GM23338 (cell line): Measurements from ENCODE around the gene MATK. TPM values are rescaled to one million over a fixed set of nuclear protein-coding genes. Genes with fewer than 3 reads are reported as not detected.

Source experiments
- ATAC-seq: fragments of 200-7000 bp; cut with Tn5 transposase; 3 replicates; pipeline ENCODE4 v1.9.1; 2020
- DNase-seq: peaks from one replicate; pipeline ENCODE4 v3.0.0-alpha.2; 2015; ENCODE audit warnings: low spot score
- H2AFZ ChIP-seq: fragments of 200-600 bp; sonication (generic); 2 replicates; pipeline ENCODE4 v1.8.0; 2016; ENCODE audit warnings: antibody characterized with exemption, mild to moderate bottlenecking, moderate library complexity
- H3F3A ChIP-seq: fragments of 200-600 bp; sonication (generic); replicated peaks from 2 replicates; pipeline ENCODE4 v1.8.0; 2017; ENCODE audit warnings: antibody characterized with exemption, mixed run types, low read depth
- H3K27ac ChIP-seq: fragments of 200-600 bp; sonication (generic); 2 replicates; pipeline ENCODE4 v1.6.1; 2016; ENCODE audit warnings: low read depth
- H3K27me3 ChIP-seq: fragments of 200-600 bp; sonication (generic); 2 replicates; pipeline ENCODE4 v1.8.0; 2016; ENCODE audit warnings: mild to moderate bottlenecking, mixed run types, moderate library complexity; ENCODE audit not compliant: insufficient read depth
- H3K36me3 ChIP-seq: fragments of 200-600 bp; sonication (generic); 2 replicates; pipeline ENCODE4 v1.8.0; 2016; ENCODE audit warnings: mild to moderate bottlenecking; ENCODE audit not compliant: insufficient read depth
- H3K4me1 ChIP-seq: fragments of 200-600 bp; sonication (generic); 2 replicates; pipeline ENCODE4 v1.8.0; 2016; ENCODE audit warnings: mild to moderate bottlenecking, moderate library complexity; ENCODE audit not compliant: insufficient read depth
- H3K4me2 ChIP-seq: fragments of 200-600 bp; sonication (generic); 2 replicates; pipeline ENCODE4 v1.7.1; 2017; ENCODE audit warnings: mixed run types
- H3K4me3 ChIP-seq: fragments of 200-600 bp; sonication (generic); 2 replicates; pipeline ENCODE4 v1.6.1; 2016; ENCODE audit warnings: mixed run types
- H3K79me2 ChIP-seq: fragments of 200-600 bp; sonication (generic); replicated peaks from 2 replicates; pipeline ENCODE4 v1.8.0; 2017; ENCODE audit warnings: mild to moderate bottlenecking; ENCODE audit not compliant: insufficient read depth
- H3K9me2 ChIP-seq: fragments of 200-600 bp; sonication (generic); 2 replicates; pipeline ENCODE4 v1.8.0; 2017; ENCODE audit not compliant: insufficient read depth
- H4K20me1 ChIP-seq: fragments of 200-600 bp; sonication (generic); replicated peaks from 2 replicates; pipeline ENCODE4 v1.8.0; 2017; ENCODE audit warnings: mild to moderate bottlenecking; ENCODE audit not compliant: insufficient read depth
- H3K27ac Mint-ChIP-seq: 2 replicates; pipeline ENCODE4 v1.8.0; 2020; ENCODE audit warnings: inconsistent platforms, mild to moderate bottlenecking, moderate library complexity, mixed read lengths
- H3K27me3 Mint-ChIP-seq: 3 replicates; pipeline ENCODE4 v1.8.0; 2022; ENCODE audit warnings: low read depth, mild to moderate bottlenecking, moderate library complexity, mixed read lengths, inconsistent platforms; ENCODE audit not compliant: insufficient read depth, poor library complexity
- H3K36me3 Mint-ChIP-seq: 3 replicates; pipeline ENCODE4 v1.8.0; 2021; ENCODE audit warnings: low read depth, mild to moderate bottlenecking, inconsistent platforms, moderate library complexity, mixed read lengths
- H3K4me1 Mint-ChIP-seq: 3 replicates; pipeline ENCODE4 v1.8.0; 2020; ENCODE audit warnings: mild to moderate bottlenecking, inconsistent platforms, mixed read lengths
- H3K4me3 Mint-ChIP-seq: 3 replicates; pipeline ENCODE4 v1.8.0; 2021; ENCODE audit warnings: moderate library complexity, mild to moderate bottlenecking, inconsistent platforms, mixed read lengths
- H3K9me3 Mint-ChIP-seq: 3 replicates; pipeline ENCODE4 v1.8.0; 2020; ENCODE audit warnings: moderate library complexity, mild to moderate bottlenecking, inconsistent platforms, mixed read lengths
- CREB1 ChIP-seq: fragments of 250-450 bp; sonication (Bioruptor Pico); IDR thresholded peaks from 2 replicates; pipeline ENCODE4 v1.5.0; 2020; ENCODE audit warnings: low read depth, mild to moderate bottlenecking, moderate library complexity
- CTCF ChIP-seq, 2 experiments: fragments of 200-600 bp in 1 of 2; sonication (generic) in 1 of 2; conservative IDR thresholded peaks; 2 replicates each; pipeline versions ENCODE4 v1.5.1 to v1.6.1; 2016 to 2017; ENCODE audit warnings: antibody characterized with exemption in 2 of 2, low read depth in 2 of 2, mild to moderate bottlenecking in 2 of 2, moderate library complexity in 1 of 2
- ETS1 ChIP-seq: IDR thresholded peaks from 2 replicates; pipeline ENCODE4 v1.6.1; 2016; ENCODE audit warnings: antibody characterized with exemption
- EZH2 ChIP-seq: fragments of 200-600 bp; sonication (generic); IDR thresholded peaks from one replicate; pipeline ENCODE4 v1.8.0; 2017; ENCODE audit warnings: antibody characterized with exemption, mild to moderate bottlenecking, low read depth; ENCODE audit not compliant: unreplicated experiment
- EZH2phosphoT487 ChIP-seq: fragments of 200-600 bp; sonication (generic); IDR thresholded peaks from one replicate; pipeline ENCODE4 v1.8.1; 2018; ENCODE audit warnings: antibody characterized with exemption; ENCODE audit not compliant: unreplicated experiment
- JUNB ChIP-seq: IDR thresholded peaks from one replicate; pipeline ENCODE4 v1.6.1; 2016; ENCODE audit warnings: antibody characterized with exemption; ENCODE audit not compliant: unreplicated experiment
- NANOG ChIP-seq: IDR thresholded peaks from 2 replicates; pipeline ENCODE4 v1.6.1; 2016; ENCODE audit warnings: antibody characterized with exemption, borderline replicate concordance
- POLR2AphosphoS5 ChIP-seq: IDR thresholded peaks from 2 replicates; pipeline ENCODE4 v1.6.1; 2016; ENCODE audit warnings: antibody characterized with exemption, low read depth
- REST ChIP-seq: IDR thresholded peaks from one replicate; pipeline ENCODE4 v1.6.1; 2018; ENCODE audit warnings: antibody characterized with exemption; ENCODE audit not compliant: unreplicated experiment
- STAT1 ChIP-seq: IDR thresholded peaks from one replicate; pipeline ENCODE4 v1.6.1; 2016; ENCODE audit warnings: antibody characterized with exemption; ENCODE audit not compliant: unreplicated experiment
- ZNF114 ChIP-seq: fragments of 250-450 bp; sonication (Bioruptor Pico); IDR thresholded peaks from 2 replicates; pipeline ENCODE4 v1.5.0; 2020; ENCODE audit warnings: mild to moderate bottlenecking, moderate library complexity
- ZNF331 ChIP-seq: fragments of 250-450 bp; sonication (Bioruptor Pico); IDR thresholded peaks from 2 replicates; pipeline ENCODE4 v1.5.0; 2020; ENCODE audit warnings: low read depth, mild to moderate bottlenecking, moderate library complexity
- ZNF462 ChIP-seq: fragments of 250-450 bp; sonication (Bioruptor Pico); IDR thresholded peaks from 2 replicates; pipeline ENCODE4 v1.5.0; 2020; ENCODE audit warnings: mild to moderate bottlenecking, moderate library complexity
- polyA plus RNA-seq: library from polyadenylated mRNA; unstranded; fragments of >200 nt; fragmentation: Nextera tagmentation; extraction: Ambion mirVana; gene quantifications from 2 replicates; pipeline ENCODE4 v1.2.1, GENCODE V29; 2016
- total RNA-seq: library from RNA; depleted of rRNA; stranded (reverse); fragments of >200 nt; shearing (Covaris generic); gene quantifications from 2 replicates; pipeline ENCODE4 v1.2.3, GENCODE V29; 2014

MATK gene
- total and polyA plus RNA-seq, 2 experiments from 2014 or later, result 13.4 to 21.4 TPM

- DNase-seq (no peak), ATAC-seq (no peak)
- Histone ChIP-seq H2AFZ (no peak overlapping the region), H3K4me3 (no peak overlapping the region), H3K79me2 (no peaks in the 10 kb centered on the region), H3K9me2 (no peaks in the 10 kb centered on the region), H3K27ac (no peak overlapping the region), H3K4me1 (no peaks in the 10 kb centered on the region), H4K20me1 (no peaks in the 10 kb centered on the region), H3K27me3 (no peaks in the 10 kb centered on the region), H3K4me2 (no peak overlapping the region), H3K36me3 (no peaks in the 10 kb centered on the region), H3F3A (no peaks in the 10 kb centered on the region)
- no peak overlapping the region for H3K27ac Mint-ChIP-seq
- no peak overlapping the region for H3K4me3 Mint-ChIP-seq
- H3K27me3 Mint-ChIP-seq, result peaks cover 1% of the 10 kb centered on the region
- H3K4me1 Mint-ChIP-seq, result no peaks in the 10 kb centered on the region
- H3K36me3 Mint-ChIP-seq, result no peaks in the 10 kb centered on the region
- H3K9me3 Mint-ChIP-seq, result peaks cover 3% of the 10 kb centered on the region; the same call in 1 of the 3 replicates
- TF ChIP-seq REST (no peak), ZNF331 (no peak), POLR2AphosphoS5 (no peak), ZNF462 (CRISPR knock-in tag) (no peak), ZNF114 (no peak), STAT1 (no peak), CREB1 (CRISPR knock-in tag) (no peak), NANOG (no peak), ETS1 (no peak), EZH2 (no peak), CTCF (conservative IDR thresholded peaks at IDR 0.05; ENCODE audit: low read depth in 2 of 2) (no peak), EZH2phosphoT487 (no peak), JUNB (no peak)
Measured at GRCh38 chr19:3790941-3791340, 4.8 kb upstream of the MATK start.
